GM19468 (cell line): ENCODE measurements around the gene SLC12A1.

Experiments used
- ATAC-seq: cut with Tn5 transposase; IDR thresholded peaks from one replicate; pipeline ENCODE4 v1.9.1; 2021; ENCODE audit warnings: mild to moderate bottlenecking, moderate library complexity, moderate number of reproducible peaks; ENCODE audit not compliant: unreplicated experiment; ENCODE audit errors: extremely low read depth

Gene SLC12A1

DNA sequence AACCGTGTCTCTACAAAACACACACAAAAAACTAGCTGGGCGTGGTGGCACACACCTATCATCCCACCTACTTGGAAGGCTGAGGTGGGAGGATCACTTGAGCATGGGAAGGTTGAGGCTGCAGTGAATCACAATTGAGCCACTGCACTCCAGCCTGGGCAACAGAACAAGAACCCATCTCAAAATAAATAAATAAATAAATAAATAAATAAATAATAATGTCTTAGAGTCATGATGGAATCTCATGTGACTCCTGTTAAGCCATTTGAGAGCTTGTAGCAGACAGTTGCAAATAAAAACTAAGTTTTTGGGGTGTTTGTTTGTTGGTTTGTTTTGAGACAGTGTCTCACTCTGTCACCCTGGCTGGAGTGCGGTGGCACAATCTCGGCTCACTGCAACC is 33.2 kb downstream of the SLC12A1 start:
- no peak for ATAC-seq

DNA sequence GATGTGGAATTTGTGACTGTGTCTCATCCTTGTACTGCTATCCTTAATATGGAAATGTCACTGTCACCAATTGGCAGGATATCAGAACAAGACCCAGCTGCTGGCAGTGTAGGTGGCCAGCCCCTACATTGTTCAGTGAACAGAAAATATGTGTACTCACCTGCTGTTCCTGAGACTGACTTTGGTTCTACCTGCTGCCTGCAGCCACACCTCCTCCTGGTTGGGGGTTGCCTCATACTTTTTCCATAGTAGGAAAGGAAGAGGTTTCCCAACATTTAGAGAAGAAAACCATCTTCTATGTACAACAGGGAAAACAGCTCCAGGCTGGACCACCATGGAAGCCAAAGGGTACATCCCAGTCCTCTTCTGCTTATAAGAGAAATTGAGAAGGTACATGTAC is 35.9 kb downstream of the SLC12A1 start:
- ATAC-seq: no peak

DNA sequence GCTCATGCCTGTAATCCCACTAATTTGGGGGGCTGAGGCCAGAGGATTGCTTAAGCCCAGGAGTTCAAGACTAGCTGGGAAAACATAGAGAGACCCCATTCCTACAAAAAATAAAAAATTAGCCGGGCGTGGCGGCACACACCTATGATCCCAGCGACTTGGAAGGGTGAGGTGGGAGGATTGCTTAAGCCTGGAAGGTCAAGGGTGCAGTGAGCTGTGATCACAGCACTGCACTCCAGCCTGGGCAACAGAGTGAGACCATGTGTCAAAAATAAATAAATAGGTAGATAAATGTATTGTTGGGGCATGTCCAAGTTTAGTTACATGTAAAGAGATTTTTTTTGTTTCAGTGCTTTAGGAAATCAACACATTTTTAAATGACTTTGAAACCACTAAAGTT is 36.4 kb downstream of the SLC12A1 start:
- ATAC-seq: no peak

DNA sequence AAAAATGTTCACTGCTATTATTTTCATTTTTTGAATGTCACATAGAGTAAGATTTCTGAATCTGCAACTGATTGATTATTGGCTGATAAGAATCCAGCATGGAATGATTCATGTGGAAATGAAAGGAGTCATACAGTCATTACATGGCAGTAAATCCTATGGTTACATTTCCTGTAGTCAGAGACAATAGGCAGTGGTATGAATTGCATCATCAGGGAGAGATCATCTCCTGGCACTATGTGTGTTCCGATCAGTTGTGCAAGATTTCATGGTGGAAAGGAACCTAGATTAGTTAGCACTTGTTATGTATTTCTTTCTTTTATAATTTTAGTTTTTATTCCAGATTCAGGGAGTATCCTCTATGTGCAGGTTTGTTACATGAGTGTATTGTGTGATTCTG is 38.8 kb downstream of the SLC12A1 start:
- no peak for ATAC-seq

DNA sequence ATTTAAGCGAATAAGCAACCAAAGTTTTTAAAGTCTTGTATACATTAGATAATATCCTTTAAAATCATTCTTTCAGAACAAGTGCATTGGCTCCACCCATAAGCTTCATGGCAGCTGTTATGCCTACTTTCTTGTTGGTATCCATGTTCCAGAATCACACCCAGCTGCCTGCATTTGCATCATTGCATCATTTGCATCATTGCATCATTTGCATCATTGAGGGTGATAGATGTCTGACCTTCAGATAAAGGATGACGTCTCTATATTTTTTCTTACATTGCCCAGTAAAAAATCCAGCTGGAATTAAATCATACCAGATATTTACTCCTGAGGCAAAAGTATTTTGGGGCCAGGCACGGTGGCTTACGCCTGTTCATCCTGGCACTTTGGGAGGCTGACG is 42.3 kb downstream of the SLC12A1 start:
- no peak for ATAC-seq

DNA sequence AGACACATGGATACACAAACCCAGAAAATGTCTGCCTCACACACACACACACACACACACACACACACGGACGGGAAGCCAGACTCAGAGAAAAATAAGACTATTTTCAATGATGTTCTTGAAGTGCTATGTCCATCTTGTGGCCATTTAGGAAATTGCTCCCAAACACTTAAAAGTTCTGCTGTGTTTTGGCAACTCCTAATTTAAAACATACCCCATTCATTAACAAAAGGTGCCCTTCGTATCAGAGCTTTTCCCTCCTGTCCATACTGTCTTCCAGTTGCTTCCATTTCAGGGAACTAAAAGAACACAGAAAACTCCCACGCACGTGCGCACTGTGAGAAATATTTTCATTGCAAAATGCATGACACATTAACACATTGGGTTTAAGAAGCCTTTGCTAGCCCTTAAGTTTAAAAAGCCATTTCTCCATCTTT is 44.6 kb downstream of the SLC12A1 start:
- no peak for ATAC-seq

DNA sequence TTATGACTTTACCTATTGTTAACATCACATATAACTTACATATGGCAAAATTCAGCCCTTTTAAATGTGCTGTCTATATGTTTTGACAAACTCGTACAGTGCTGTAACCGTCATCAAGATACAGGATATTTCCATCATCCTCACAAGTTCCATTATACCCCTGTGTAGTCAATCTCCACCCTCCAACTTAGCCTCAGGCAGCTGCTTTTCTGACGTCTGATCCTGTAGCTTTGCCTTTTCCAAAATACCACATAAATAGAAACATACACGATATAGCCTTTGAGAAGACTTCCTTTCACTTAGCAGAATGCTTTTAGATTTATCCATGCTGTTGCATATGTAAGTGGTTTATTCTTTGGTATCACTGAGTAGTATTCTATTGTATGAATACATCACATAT is 47.1 kb downstream of the SLC12A1 start:
- ATAC-seq: no peak

DNA sequence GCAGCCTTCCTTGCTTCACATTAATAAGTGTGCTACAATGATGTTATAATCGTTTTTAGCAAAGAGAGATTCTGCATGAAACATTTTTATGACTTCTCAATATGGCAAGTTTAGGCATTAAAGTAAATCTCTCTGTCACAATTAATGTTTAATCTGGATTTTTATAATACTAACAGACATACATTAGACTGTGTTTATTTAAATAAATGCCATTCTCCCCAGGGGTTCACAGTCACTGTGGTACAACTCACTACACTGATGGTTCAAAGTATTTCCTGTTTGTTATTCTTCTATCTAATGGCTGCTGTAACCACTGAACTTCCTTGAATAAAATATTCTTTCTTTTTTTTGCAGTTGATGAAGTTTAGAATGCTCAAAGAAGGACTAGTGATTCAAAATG is 59.0 kb downstream of the SLC12A1 start:
- ATAC-seq: no peak

DNA sequence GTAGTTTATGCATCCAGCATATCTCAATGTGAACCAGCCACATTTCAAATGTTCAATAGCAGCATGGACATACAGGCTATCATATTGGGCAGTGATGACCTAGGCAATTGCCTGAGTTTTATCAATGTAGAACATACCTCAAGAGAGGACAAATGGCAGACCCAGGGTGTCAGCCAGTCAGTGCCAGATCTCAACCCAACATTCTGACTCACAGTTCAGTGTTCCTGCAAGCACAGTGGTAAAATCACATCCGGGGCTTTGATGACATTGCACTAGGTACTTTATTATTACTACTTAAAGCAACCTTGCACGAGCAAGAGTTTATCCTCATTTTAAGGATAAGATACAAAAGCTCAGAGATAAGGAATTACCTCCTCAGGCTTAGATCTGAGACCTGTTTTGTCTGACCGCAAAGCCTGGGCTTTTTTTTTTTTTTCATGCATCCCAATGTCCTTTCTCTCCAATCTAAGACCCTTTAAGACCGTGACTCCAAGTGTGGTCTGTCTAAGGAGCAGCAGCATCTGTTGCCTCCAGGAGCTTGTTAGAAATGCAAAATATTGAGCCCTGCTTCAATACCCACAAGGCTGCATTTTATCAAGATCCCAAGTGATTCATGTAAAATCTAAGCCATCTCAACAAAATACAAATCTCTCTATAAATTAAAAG is 60.1 kb downstream of the SLC12A1 start:
- ATAC-seq: no peak

DNA sequence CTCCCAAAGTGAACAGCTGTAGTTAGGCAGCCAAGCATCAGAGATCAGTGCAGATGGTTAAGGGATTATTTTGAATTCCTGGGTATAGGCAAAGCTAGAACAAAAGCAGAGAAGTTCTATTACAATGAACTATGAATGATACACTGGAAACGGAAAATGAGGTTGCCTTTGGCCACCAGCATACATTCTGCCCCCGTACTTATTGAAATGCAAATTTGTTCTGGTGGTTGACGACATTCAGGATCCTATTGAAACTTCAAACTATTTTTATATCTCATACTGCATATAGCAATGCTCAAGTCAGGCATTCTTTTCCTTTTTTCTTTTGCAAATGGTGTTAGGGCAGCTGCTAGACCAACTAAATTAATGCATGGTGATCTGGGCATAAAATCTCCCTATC is 61.7 kb downstream of the SLC12A1 start:
- no peak for ATAC-seq

DNA sequence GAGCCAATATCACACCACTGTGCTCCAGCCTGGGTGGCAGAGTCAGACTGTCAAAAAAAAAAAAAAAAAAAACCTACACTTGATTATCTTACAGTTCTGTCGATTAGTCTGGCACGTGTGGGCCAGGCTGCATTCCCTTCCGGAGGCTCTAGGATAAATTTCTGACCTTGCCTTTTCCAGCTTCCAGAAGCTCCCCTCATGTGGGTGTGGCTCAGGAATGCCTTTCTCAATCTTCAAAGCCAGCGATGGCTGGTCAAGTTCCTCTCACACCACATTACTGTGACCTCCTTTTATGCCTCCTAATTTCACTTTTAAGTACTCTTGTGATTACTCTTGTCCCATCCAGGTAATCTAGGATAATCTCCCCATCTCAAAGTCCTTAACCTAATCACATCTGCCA is 66.9 kb downstream of the SLC12A1 start:
- ATAC-seq: no peak

DNA sequence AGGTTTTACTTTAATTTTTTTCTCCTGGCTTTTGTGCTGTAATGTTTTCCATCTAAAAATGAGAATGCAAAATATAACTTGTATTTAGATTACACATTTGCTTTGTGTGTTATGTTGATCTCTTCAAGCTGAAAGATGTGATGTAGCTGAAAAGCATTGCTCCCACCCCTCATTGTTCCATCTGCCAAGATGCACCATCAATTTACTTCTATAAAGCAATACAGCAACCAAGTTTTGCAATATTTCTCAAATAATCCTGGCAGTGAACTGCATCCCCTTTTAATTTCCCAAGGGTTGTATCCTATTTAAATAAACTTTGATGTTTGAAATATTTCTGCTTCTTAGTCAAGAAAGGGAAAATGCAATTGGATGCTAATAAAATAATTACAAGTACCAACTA is 72.6 kb downstream of the SLC12A1 start:
- no peak for ATAC-seq

DNA sequence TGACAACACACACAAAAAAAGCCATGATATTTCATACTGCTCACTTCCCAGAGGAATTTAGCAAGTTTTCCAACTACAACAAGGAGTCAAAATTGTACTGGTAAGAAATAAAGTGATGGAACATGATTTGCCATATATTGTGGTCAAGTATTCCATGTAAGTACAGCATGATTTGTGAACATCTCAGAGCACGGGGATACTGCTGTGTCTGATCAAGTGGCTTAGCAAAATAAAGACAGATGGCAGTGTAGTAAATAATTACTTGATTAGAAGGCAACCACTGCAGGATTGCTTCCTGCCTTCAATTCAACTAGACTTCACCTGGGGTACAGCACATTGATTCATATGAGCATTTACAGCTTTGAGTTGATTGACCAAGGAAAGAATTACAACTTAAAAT is 73.5 kb downstream of the SLC12A1 start:
- no peak for ATAC-seq

DNA sequence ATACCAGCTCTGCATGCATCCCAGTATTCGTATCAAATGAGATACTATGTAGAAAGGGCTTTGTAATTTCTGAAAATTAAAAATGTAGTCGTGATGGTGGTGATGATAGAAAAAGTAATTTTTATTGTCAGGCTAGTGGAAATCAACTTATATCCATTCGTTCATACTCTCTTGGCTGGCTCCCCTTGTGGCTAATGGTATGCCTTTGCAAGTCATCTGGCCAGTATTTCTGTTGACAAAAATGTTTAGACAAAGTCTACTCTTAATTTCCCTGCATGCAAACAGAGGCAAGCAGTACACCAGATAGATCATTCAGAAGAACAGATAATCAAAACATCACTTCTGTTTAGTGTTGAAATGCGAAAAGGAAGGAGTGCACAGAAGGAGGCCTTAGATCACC is 75.6 kb downstream of the SLC12A1 start:
- no peak for ATAC-seq

DNA sequence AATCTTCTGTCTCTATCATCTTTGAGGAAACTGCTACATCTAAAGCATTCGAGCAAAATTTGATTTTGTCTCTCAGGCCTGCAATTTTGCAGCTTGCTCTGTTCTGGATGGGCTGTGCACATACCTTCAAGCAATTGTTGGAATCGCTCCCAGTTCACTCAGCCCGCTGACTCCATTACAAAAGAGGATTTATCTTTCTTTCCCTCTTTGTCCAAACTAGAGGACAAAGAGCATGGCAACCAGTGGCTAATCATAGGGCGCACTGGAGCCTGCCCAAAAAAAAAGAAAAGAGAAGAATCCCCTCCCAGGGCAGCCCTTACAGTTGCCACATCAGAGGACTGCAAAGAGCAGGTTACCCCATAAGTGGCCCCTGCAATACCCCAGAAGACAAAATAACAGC is 76.1 kb downstream of the SLC12A1 start:
- no peak for ATAC-seq

DNA sequence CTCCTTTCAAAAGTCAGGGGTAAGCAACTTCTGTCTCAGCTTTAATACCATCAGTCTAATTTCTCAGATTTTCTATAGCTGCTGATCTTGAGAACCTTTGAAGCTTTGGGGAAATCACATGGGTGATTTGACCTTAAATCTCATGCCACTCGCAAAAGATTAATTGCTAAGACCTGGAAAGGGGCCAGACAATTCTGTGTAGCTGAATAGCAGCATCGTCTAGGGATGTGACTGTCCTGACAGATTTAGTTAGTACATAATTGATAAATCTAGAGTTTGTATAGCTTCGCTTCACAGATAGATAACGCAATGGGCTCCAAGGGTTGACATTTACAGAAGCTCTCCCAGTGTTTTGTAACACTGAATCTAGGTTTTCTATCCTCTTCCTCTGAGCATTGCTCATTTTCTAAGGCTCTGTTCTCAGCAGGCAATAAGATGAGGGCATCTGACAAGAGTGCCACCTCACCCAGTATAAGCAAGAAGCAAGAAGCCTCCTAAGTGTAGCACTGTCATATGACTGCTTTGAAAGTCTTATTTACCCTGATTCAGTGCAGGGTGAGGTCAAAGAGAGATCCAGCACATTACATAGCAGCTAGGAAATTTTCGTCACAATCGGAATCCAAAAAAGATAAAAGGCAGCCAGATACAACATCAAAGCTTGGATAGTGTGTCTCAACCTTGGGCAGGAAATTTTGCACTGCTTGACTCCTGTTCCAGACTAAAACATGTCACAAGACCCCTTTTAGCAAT is 77.5 kb downstream of the SLC12A1 start:
- no peak for ATAC-seq

DNA sequence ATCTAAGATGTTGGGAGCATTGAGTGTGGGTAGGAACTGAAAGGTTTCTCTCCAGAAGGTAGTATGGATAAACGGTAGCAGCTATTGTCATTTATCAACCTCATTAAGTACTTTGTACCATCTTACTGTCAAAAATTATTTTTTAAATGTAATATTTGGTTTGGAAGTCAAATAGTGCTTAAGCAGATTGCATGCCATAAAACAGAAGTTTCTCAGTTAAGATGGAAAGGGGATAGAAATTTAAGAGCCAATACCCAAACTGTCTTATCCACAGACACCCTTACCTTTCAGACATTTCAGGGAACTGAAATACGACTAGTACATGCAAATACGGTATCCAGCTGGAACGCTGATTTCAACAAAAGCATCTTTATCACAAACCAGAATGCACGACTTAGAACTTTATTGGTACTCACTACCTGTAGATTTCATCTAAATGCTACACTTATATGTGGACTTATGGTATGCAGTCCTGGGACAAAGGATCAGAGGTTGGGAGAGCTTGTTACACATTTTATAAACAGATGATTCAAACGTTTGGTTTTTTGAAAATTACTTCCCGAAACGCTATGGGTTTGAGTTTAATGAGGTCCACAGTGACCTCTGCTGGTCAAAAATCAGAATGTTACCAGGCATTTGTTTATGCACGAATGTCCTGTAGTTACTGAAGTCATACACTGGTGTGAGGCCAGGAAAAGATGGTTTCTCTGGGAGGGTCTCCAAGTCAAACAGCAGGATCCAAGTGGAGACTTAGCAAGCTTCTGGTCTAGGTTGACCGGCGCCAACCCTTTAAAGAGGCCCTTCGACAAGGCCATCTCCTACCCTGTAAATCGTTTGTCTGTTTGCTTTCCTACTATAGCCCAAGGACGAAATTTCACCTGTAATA is 79.5 kb downstream of the SLC12A1 start:
- no peak for ATAC-seq

DNA sequence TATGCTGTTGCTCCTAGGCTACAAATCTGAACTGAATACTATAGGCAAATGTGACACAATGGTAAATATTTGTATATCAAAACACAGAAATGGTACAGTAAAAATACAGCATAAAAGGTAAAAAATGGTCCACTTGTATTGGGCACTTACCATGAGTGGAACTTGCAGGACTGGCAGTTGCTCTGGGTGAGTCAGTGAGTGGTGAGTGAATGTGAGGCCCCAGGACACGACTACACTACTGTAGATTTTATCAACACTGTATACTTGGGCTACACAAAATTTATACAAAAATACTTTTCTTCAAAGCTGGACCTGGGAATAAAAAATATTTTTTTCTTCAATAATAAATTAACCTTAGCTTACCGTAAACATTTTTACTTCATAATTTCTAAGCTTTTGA is 83.5 kb downstream of the SLC12A1 start:
- no peak for ATAC-seq

DNA sequence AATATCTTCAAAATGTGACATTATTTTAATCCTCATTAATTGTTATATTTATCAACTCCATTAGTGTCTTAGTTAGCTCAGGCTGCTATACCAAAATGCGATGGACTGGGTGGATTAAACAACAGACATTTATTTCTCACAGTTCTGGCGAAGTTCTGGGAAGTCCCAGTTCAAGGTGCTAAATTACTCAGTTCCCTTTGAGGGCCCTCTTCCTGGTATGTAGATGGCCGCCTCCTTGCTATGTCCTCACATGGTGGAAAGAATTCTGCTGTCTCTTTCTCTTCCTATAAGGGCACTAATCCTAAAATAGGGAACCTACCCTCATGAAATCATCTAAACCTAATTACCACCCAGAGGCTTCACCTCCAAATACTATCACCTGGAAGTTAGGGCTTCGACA is 86.4 kb downstream of the SLC12A1 start:
- ATAC-seq: no peak

DNA sequence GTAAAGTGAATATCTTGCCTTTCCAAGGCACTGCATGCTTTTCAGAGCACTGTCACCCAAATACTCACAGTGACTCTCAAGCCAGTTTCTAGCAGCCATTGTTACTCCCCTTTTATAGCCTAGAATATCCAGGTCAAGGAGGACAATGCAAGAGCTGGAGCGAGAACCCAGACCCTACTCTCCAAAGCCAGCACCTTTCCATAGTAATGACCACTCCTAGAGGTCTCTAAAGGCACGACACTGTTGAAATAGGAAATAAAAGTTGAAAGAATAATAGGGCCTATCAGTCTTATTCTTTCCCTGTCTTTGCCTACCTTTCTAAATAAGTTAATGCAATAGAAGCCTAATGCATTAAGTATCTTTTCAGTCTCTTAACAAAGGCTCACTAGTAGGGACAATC is 91.6 kb downstream of the SLC12A1 start:
- no peak for ATAC-seq

DNA sequence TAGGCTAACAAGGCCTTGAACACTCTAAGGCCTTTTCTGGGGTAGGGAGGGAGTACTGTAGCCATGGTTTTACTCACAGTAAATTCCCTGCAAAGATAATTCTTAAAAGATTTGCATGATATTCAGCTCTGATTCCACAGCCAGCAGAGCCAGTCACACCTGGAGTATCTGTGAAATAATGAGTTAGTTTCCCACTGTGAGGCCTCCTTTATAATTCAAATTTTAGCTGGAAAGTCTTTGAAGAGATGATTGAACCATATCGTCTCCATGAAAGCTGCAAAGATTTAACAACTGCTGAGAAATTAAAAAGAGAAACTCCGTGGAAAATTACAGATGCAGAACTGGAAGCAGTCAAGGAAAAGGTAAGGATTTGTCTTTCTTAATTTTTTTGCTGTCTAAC is 92.8 kb downstream of the SLC12A1 start:
- ATAC-seq: no peak
